Measurements from ENCODE around the gene THEMIS.

Gene THEMIS

DNA sequence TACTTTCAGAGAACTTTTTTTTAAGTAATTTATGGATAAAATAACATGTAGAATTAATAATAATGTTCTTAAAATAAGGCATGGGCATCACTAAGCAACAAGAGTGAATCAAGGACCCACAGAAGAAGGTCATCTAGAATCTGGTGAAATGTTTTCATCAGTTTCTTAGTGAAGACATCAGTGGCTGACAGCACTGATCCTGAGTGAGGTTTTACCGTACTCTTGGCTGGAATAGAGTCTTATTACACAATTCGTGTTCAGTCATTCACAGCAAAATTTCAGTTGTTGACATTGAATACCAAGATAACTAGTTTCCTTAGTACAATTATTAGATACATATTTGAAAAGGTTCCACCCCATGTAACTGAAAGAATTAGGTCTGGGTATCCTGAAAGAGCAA is 183.5 kb downstream of the THEMIS start:
- Histone ChIP-seq H3F3A (ENCODE audit: insufficient read depth, low read length) (no peaks in the 10 kb centered on the region), H3K79me2 (ENCODE audit: low read length) (no peaks in the 10 kb centered on the region), H4K20me1 (ENCODE audit: insufficient read depth, low read length) (no peaks in the 10 kb centered on the region), H3K9me2 (replicated peaks; ENCODE audit: insufficient read depth, low read length) (no peaks in the 10 kb centered on the region), H3K4me2 (ENCODE audit: low read depth, low read length) (no peak overlapping the region), H2AFZ (ENCODE audit: low read length) (no peak overlapping the region), H3K4me1 (ENCODE audit: low read length) (no peaks in the 10 kb centered on the region), H3K9me3 (replicated peaks; ENCODE audit: insufficient read depth, low read length) (no peaks in the 10 kb centered on the region), H3K27me3 (replicated peaks; ENCODE audit: insufficient read depth, low read length) (no peaks in the 10 kb centered on the region), H3K27ac (ENCODE audit: low read length) (no peak overlapping the region), H3K4me3 (ENCODE audit: low read length) (no peak overlapping the region), H3K9ac (ENCODE audit: low read length) (no peak overlapping the region), H3K36me3 (replicated peaks; ENCODE audit: insufficient read depth, low read length) (no peaks in the 10 kb centered on the region)
- TF ChIP-seq, protein P1, sequence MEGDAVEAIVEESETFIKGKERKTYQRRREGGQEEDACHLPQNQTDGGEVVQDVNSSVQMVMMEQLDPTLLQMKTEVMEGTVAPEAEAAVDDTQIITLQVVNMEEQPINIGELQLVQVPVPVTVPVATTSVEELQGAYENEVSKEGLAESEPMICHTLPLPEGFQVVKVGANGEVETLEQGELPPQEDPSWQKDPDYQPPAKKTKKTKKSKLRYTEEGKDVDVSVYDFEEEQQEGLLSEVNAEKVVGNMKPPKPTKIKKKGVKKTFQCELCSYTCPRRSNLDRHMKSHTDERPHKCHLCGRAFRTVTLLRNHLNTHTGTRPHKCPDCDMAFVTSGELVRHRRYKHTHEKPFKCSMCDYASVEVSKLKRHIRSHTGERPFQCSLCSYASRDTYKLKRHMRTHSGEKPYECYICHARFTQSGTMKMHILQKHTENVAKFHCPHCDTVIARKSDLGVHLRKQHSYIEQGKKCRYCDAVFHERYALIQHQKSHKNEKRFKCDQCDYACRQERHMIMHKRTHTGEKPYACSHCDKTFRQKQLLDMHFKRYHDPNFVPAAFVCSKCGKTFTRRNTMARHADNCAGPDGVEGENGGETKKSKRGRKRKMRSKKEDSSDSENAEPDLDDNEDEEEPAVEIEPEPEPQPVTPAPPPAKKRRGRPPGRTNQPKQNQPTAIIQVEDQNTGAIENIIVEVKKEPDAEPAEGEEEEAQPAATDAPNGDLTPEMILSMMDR (IDR thresholded peaks at IDR 0.05; ENCODE audit: low read length), result no peak
- no peak for TF ChIP-seq EZH2 (optimal IDR thresholded peaks at IDR 0.05; ENCODE audit: low read depth, low read length)
- TF ChIP-seq EZH2phosphoT487 (IDR thresholded peaks at IDR 0.05; ENCODE audit: low read length), result no peak
- no peak for DNase-seq

DNA sequence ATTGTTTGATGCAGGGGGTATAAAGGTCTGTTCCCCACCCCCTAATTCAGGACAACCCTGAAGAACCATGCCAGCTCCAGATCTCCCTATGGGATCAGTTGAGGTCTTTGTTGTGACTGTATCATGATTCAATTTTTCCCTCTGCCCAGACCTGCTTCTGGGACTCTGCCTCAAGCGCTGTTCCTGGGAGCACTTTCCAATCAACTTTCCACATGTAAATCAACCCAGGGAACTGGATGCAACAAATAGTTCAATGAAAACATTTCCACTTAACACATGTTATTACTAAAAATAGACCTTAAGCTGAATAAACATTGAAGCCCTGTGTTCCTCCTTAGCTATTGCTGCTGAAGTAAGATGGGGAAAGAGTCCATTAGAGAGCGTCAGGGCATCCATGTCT is 184.4 kb downstream of the THEMIS start:
- Histone ChIP-seq H3F3A (ENCODE audit: insufficient read depth, low read length) (no peaks in the 10 kb centered on the region), H3K4me2 (ENCODE audit: low read depth, low read length) (no peak overlapping the region), H3K9me3 (replicated peaks; ENCODE audit: insufficient read depth, low read length) (no peaks in the 10 kb centered on the region), H3K36me3 (replicated peaks; ENCODE audit: insufficient read depth, low read length) (no peaks in the 10 kb centered on the region), H3K79me2 (ENCODE audit: low read length) (no peaks in the 10 kb centered on the region), H3K4me3 (ENCODE audit: low read length) (no peak overlapping the region), H3K4me1 (ENCODE audit: low read length) (no peaks in the 10 kb centered on the region), H3K9me2 (replicated peaks; ENCODE audit: insufficient read depth, low read length) (no peaks in the 10 kb centered on the region), H3K27me3 (replicated peaks; ENCODE audit: insufficient read depth, low read length) (no peaks in the 10 kb centered on the region), H4K20me1 (ENCODE audit: insufficient read depth, low read length) (no peaks in the 10 kb centered on the region), H3K9ac (ENCODE audit: low read length) (no peak overlapping the region), H3K27ac (ENCODE audit: low read length) (no peak overlapping the region), H2AFZ (ENCODE audit: low read length) (no peak overlapping the region)
- DNase-seq, result no peak
- TF ChIP-seq EZH2phosphoT487 (IDR thresholded peaks at IDR 0.05; ENCODE audit: low read length) (no peak), EZH2 (optimal IDR thresholded peaks at IDR 0.05; ENCODE audit: low read depth, low read length) (no peak)
- TF ChIP-seq, protein P1 (IDR thresholded peaks at IDR 0.05; ENCODE audit: low read length), result no peak

DNA sequence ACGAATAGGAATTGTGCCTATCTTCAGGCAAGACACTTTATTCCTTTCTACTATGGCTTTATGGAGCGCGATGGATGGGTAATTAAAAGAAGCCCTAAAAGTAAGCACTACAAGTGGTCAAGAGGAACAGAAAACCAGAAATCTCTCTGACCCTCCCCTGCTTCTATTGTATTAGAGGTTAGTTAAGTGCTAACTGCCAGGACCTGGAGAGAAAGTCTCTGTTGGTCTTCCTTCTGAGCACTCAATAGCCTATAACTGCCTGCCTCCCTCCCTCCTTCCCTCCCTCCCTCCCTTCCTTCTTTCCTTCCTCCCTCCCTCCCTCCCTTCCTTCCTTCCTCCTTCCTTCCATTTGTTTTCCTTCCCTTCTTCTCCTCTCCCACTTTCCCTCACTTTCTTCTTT is 190.2 kb downstream of the THEMIS start:
- H3K9ac ChIP-seq (ENCODE audit: low read length), result no peak overlapping the region
- TF ChIP-seq EZH2phosphoT487 (IDR thresholded peaks at IDR 0.05; ENCODE audit: low read length), result no peak
- TF ChIP-seq, protein P1 (IDR thresholded peaks at IDR 0.05; ENCODE audit: low read length), result no peak
- TF ChIP-seq EZH2 (optimal IDR thresholded peaks at IDR 0.05; ENCODE audit: low read depth, low read length), result no peak
- H3K4me2 ChIP-seq (ENCODE audit: low read depth, low read length), result no peak overlapping the region
- no peak overlapping the region for H2AFZ ChIP-seq (ENCODE audit: low read length)
- H3K9me3 ChIP-seq (replicated peaks; ENCODE audit: insufficient read depth, low read length), result no peaks in the 10 kb centered on the region
- H3K4me1 ChIP-seq (ENCODE audit: low read length), result no peaks in the 10 kb centered on the region
- no peaks in the 10 kb centered on the region for H3K79me2 ChIP-seq (ENCODE audit: low read length)
- H3K27me3 ChIP-seq (replicated peaks; ENCODE audit: insufficient read depth, low read length), result no peaks in the 10 kb centered on the region
- H3K4me3 ChIP-seq (ENCODE audit: low read length), result no peak overlapping the region
- no peak overlapping the region for H3K27ac ChIP-seq (ENCODE audit: low read length)
- no peaks in the 10 kb centered on the region for H4K20me1 ChIP-seq (ENCODE audit: insufficient read depth, low read length)
- no peaks in the 10 kb centered on the region for H3K36me3 ChIP-seq (replicated peaks; ENCODE audit: insufficient read depth, low read length)
- no peaks in the 10 kb centered on the region for H3K9me2 ChIP-seq (replicated peaks; ENCODE audit: insufficient read depth, low read length)
- DNase-seq, result no peak
- no peaks in the 10 kb centered on the region for H3F3A ChIP-seq (ENCODE audit: insufficient read depth, low read length)

All from MM.1S (cell line).